Colonic mucosa (tissue), 4 donors: ENCODE measurements around the gene ZNF217. TPM values are rescaled to one million over a fixed set of nuclear protein-coding genes. Genes with fewer than 3 reads are reported as not detected.
"Not testable (repeated sequence)": the region's sequence is repeated elsewhere in the genome, so short reads cannot be mapped to it uniquely, and the experiment has no call there.

Experiments
- DNase-seq: peaks from one replicate; pipeline ENCODE4 v3.0.0-alpha.2; 2020
- H3K27ac ChIP-seq: fragments of 200-600 bp; one replicate; pipeline ENCODE4 v1.8.0; 2021
- H3K27me3 ChIP-seq: fragments of 200-600 bp; one replicate; pipeline ENCODE4 v1.8.0; 2021
- H3K36me3 ChIP-seq: fragments of 200-600 bp; one replicate; pipeline ENCODE4 v1.8.0; 2021
- H3K4me1 ChIP-seq: fragments of 200-600 bp; one replicate; pipeline ENCODE4 v1.8.0; 2021; ENCODE audit warnings: mild to moderate bottlenecking
- H3K4me3 ChIP-seq: fragments of 200-600 bp; one replicate; pipeline ENCODE4 v1.8.0; 2021
- H3K9ac ChIP-seq, 2 donors: one replicate each; pipeline ENCODE4 v1.7.0; 2013; ENCODE audit warnings: control low read depth in 2 of 2, low read depth in 2 of 2, low read length in 2 of 2
- H3K9me3 ChIP-seq: fragments of 200-600 bp; one replicate; pipeline ENCODE4 v1.8.0; 2021
- CTCF ChIP-seq: fragments of 200-600 bp; IDR thresholded peaks from one replicate; pipeline ENCODE4 v1.8.0; 2022; ENCODE audit warnings: antibody characterized with exemption, mild to moderate bottlenecking
- intact Hi-C: fragments of 100-400 bp; cut with DNase I; formaldehyde crosslinking; loops from one replicate; pipeline ENCODE4 v1.14.1; 2022
- total RNA-seq, 2 donors: library from RNA; stranded (reverse); fragmentation: NEBNext Ultra II Directional in 1 of 2; extraction: Animal tissue kit (Norgen Biotek cat#: 25700) in 1 of 2; gene quantifications; one replicate each; pipeline ENCODE4 v1.2.1, GENCODE V29; 2021
- donor health status: healthy.
- donor health status: DM: no; HTN: no; CAD: no.
- donor health status: DM: no; HTN: no; CAD: no.

The ZNF217 gene
- total RNA-seq, 2 donors from 2014 or later, result 45.7 to 73.0 TPM

- intact Hi-C loops, result no loop called here
- no peaks in the 10 kb centered on the region for H3K27me3 ChIP-seq
- no peak overlapping the region for H3K4me3 ChIP-seq
- H3K9ac ChIP-seq, result no peak overlapping the region
- DNase-seq, result no peak
- no peak for TF ChIP-seq CTCF
- H3K4me1 ChIP-seq, result no peaks in the 10 kb centered on the region
- no peaks in the 10 kb centered on the region for H3K9me3 ChIP-seq
- H3K36me3 ChIP-seq, result peaks cover 36% of the 10 kb centered on the region
- no peak overlapping the region for H3K27ac ChIP-seq
Observed at GRCh38 chr20:53569005-53569404, 24.6 kb downstream of the ZNF217 start.

- H3K27me3 ChIP-seq, result no peaks in the 10 kb centered on the region
- no peak for DNase-seq
- H3K4me3 ChIP-seq, result no peak overlapping the region
- no peak for TF ChIP-seq CTCF
- intact Hi-C loops, result no loop called here
- H3K27ac ChIP-seq, result no peak overlapping the region
- H3K9ac ChIP-seq, result no peak overlapping the region
- peaks cover 30% of the 10 kb centered on the region for H3K36me3 ChIP-seq
- no peaks in the 10 kb centered on the region for H3K9me3 ChIP-seq
- no peaks in the 10 kb centered on the region for H3K4me1 ChIP-seq
Observed at GRCh38 chr20:53568351-53568750, 25.3 kb downstream of the ZNF217 start.

- H3K36me3 ChIP-seq, result peaks cover 27% of the 10 kb centered on the region
- H3K27ac ChIP-seq, result no peak overlapping the region
- H3K9ac ChIP-seq, result no peak overlapping the region
- intact Hi-C loops, result no loop called here
- H3K9me3 ChIP-seq, result no peaks in the 10 kb centered on the region
- no peak for TF ChIP-seq CTCF
- H3K27me3 ChIP-seq, result no peaks in the 10 kb centered on the region
- H3K4me1 ChIP-seq, result no peaks in the 10 kb centered on the region
- no peak for DNase-seq
- no peak overlapping the region for H3K4me3 ChIP-seq
Observed at GRCh38 chr20:53567379-53567917, 26.2 kb downstream of the ZNF217 start.

GRCh38 chr20:53566623-53567022 is 27.0 kb downstream of the ZNF217 start:
- H3K9me3 ChIP-seq, H3K27ac ChIP-seq, intact Hi-C loops, DNase-seq, H3K9ac ChIP-seq, H3K27me3 ChIP-seq, H3K4me3 ChIP-seq, H3K4me1 ChIP-seq: not testable (repeated sequence)
- H3K36me3 ChIP-seq, result peaks cover 27% of the 10 kb centered on the region

- no peak for DNase-seq
- no peaks in the 10 kb centered on the region for H3K9me3 ChIP-seq
- no peaks in the 10 kb centered on the region for H3K27me3 ChIP-seq
- intact Hi-C loops, result no loop called here
- no peak overlapping the region for H3K4me3 ChIP-seq
- no peak for TF ChIP-seq CTCF
- H3K4me1 ChIP-seq, result no peaks in the 10 kb centered on the region
- no peak overlapping the region for H3K27ac ChIP-seq
- H3K9ac ChIP-seq, result no peak overlapping the region
- peaks cover 14% of the 10 kb centered on the region for H3K36me3 ChIP-seq
Observed at GRCh38 chr20:53565254-53565653, 28.4 kb downstream of the ZNF217 start.

GRCh38 chr20:53562104-53562764 is 31.4 kb downstream of the ZNF217 start:
- H3K9ac ChIP-seq, H3K4me3 ChIP-seq, H3K4me1 ChIP-seq, DNase-seq, intact Hi-C loops, H3K27me3 ChIP-seq, H3K27ac ChIP-seq, H3K36me3 ChIP-seq, H3K9me3 ChIP-seq: not testable (repeated sequence)
